C4-2B (cell line): ENCODE data around the gene MYO7A.

Experiments used
- H3K27ac ChIP-seq: fragments of 450-650 bp; 2 replicates; pipeline ENCODE4 v1.5.1; 2017
- ZFX ChIP-seq: fragments of 450-650 bp; IDR thresholded peaks from 2 replicates; pipeline ENCODE4 v1.6.1; 2017
- TF ChIP-seq, protein P1 (sequence below): fragments of 450-650 bp; conservative IDR thresholded peaks from 2 replicates; pipeline ENCODE4 v1.5.1; 2017; ENCODE audit warnings: mild to moderate bottlenecking

The MYO7A gene

GRCh38 chr11:77143405-77144020 lies 15.5 kb downstream of the MYO7A start:
- TF ChIP-seq, protein P1, sequence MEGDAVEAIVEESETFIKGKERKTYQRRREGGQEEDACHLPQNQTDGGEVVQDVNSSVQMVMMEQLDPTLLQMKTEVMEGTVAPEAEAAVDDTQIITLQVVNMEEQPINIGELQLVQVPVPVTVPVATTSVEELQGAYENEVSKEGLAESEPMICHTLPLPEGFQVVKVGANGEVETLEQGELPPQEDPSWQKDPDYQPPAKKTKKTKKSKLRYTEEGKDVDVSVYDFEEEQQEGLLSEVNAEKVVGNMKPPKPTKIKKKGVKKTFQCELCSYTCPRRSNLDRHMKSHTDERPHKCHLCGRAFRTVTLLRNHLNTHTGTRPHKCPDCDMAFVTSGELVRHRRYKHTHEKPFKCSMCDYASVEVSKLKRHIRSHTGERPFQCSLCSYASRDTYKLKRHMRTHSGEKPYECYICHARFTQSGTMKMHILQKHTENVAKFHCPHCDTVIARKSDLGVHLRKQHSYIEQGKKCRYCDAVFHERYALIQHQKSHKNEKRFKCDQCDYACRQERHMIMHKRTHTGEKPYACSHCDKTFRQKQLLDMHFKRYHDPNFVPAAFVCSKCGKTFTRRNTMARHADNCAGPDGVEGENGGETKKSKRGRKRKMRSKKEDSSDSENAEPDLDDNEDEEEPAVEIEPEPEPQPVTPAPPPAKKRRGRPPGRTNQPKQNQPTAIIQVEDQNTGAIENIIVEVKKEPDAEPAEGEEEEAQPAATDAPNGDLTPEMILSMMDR = no peak
- no peak for TF ChIP-seq ZFX
- H3K27ac ChIP-seq = no peak overlapping the region

GRCh38 chr11:77144196-77144856 lies 16.3 kb downstream of the MYO7A start:
- TF ChIP-seq, protein P1 = no peak
- H3K27ac ChIP-seq = no peak overlapping the region

GRCh38 chr11:77144857-77145428 lies 16.9 kb downstream of the MYO7A start:
- no peak for TF ChIP-seq ZFX
- TF ChIP-seq, protein P1 = no peak
- H3K27ac ChIP-seq = no peak overlapping the region

- no peak overlapping the region for H3K27ac ChIP-seq
- TF ChIP-seq, protein P1 = no peak
- no peak for TF ChIP-seq ZFX
These were observed 18.4 kb downstream of the MYO7A start for GRCh38 chr11:77146261-77147035.

GRCh38 chr11:77147036-77147315 lies 18.9 kb downstream of the MYO7A start:
- no peak overlapping the region for H3K27ac ChIP-seq
- no peak for TF ChIP-seq ZFX
- TF ChIP-seq, protein P1 = no peak

GRCh38 chr11:77147668-77148321 lies 19.7 kb downstream of the MYO7A start:
- H3K27ac ChIP-seq = no peak overlapping the region
- TF ChIP-seq, protein P1 = no peak
- TF ChIP-seq ZFX = no peak
